OCI-LY1 (cell line): ENCODE results near the gene EFCC1.

ENCODE experiments used
- H2AFZ ChIP-seq: fragments of 200-600 bp; sonication (generic), shearing (Covaris generic); 2 replicates; pipeline ENCODE4 v1.6.0; 2014; ENCODE audit warnings: antibody characterized with exemption, mild to moderate bottlenecking, low read length
- H3F3A ChIP-seq: fragments of 200-600 bp; sonication (generic), shearing (Covaris generic); 2 replicates; pipeline ENCODE4 v1.6.0; 2014; ENCODE audit warnings: mild to moderate bottlenecking, antibody characterized with exemption, low read length, moderate library complexity; ENCODE audit not compliant: insufficient read depth
- H3K27ac ChIP-seq: fragments of 200-600 bp; sonication (generic); 2 replicates; pipeline ENCODE4 v1.5.1; 2014; ENCODE audit warnings: low read length, mixed run types, mild to moderate bottlenecking, low read depth; ENCODE audit not compliant: poor library complexity, severe bottlenecking
- H3K27me3 ChIP-seq: fragments of 200-600 bp; sonication (generic); 2 replicates; pipeline ENCODE4 v1.6.0; 2014; ENCODE audit warnings: antibody characterized with exemption, mild to moderate bottlenecking, low read length, moderate library complexity; ENCODE audit not compliant: insufficient read depth
- H3K36me3 ChIP-seq: fragments of 200-600 bp; sonication (generic); 2 replicates; pipeline ENCODE4 v1.6.1; 2014; ENCODE audit warnings: mild to moderate bottlenecking, antibody characterized with exemption, low read length, moderate library complexity, mixed read lengths; ENCODE audit not compliant: insufficient read depth
- H3K4me1 ChIP-seq: fragments of 200-600 bp; sonication (generic); 2 replicates; pipeline ENCODE4 v1.5.1; 2014; ENCODE audit warnings: mild to moderate bottlenecking, low read length, moderate library complexity; ENCODE audit not compliant: insufficient read depth, severe bottlenecking
- H3K4me2 ChIP-seq: fragments of 200-600 bp; sonication (generic), shearing (Covaris generic); 2 replicates; pipeline ENCODE4 v1.6.1; 2014; ENCODE audit warnings: low read length
- H3K4me3 ChIP-seq: fragments of 200-600 bp; sonication (generic); 2 replicates; pipeline ENCODE4 v1.5.1; 2014; ENCODE audit warnings: low read length, low read depth, mild to moderate bottlenecking, mixed read lengths; ENCODE audit not compliant: poor library complexity, severe bottlenecking
- H3K79me2 ChIP-seq: fragments of 200-600 bp; shearing (Covaris generic); 2 replicates; pipeline ENCODE4 v1.6.1; 2016; ENCODE audit warnings: mixed run types, low read length, mixed read lengths; ENCODE audit not compliant: insufficient read depth
- H3K9ac ChIP-seq: fragments of 200-600 bp; sonication (generic), shearing (Covaris generic); 2 replicates; pipeline ENCODE4 v1.6.1; 2014; ENCODE audit warnings: mild to moderate bottlenecking, low read length, mixed read lengths
- H3K9me2 ChIP-seq: fragments of 200-600 bp; sonication (generic), shearing (Covaris generic); 2 replicates; pipeline ENCODE4 v1.6.1; 2014; ENCODE audit warnings: low read depth, mild to moderate bottlenecking, low read length, mixed read lengths
- H3K9me3 ChIP-seq: fragments of 200-600 bp; shearing (Covaris generic); 2 replicates; pipeline ENCODE4 v1.6.1; 2014; ENCODE audit warnings: low read length, mixed read lengths
- H4K20me1 ChIP-seq: fragments of 200-600 bp; sonication (generic), shearing (Covaris generic); 2 replicates; pipeline ENCODE4 v1.6.0; 2016; ENCODE audit warnings: mild to moderate bottlenecking, low read length; ENCODE audit not compliant: insufficient read depth
- CTCF ChIP-seq: fragments of 200-600 bp; sonication (generic), shearing (Covaris generic); IDR thresholded peaks from 2 replicates; pipeline ENCODE4 v1.5.1; 2017; ENCODE audit warnings: mild to moderate bottlenecking, antibody characterized with exemption, low read length, moderate library complexity, mixed read lengths
- EZH2 ChIP-seq: fragments of 200-600 bp; sonication (generic), shearing (Covaris generic); IDR thresholded peaks from 2 replicates; pipeline ENCODE4 v1.8.0; 2017; ENCODE audit warnings: borderline replicate concordance, mixed run types, mild to moderate bottlenecking, antibody characterized with exemption, low read length, moderate library complexity, mixed read lengths

The EFCC1 gene

GRCh38 chr3:129010310-129010956, 9.3 kb downstream of the EFCC1 start:
- H3K4me2 ChIP-seq, result no peak overlapping the region

GRCh38 chr3:129013491-129013891, 12.4 kb downstream of the EFCC1 start:
- H3K4me2 ChIP-seq, result no peak overlapping the region
- no peak overlapping the region for H3K4me3 ChIP-seq
- no peaks in the 10 kb centered on the region for H3K36me3 ChIP-seq
- H3K9me2 ChIP-seq, result no peaks in the 10 kb centered on the region
- H3K27me3 ChIP-seq, result peaks cover 5% of the 10 kb centered on the region; the same call in 1 of the 2 replicates
- no peaks in the 10 kb centered on the region for H3K79me2 ChIP-seq
- TF ChIP-seq CTCF, result no peak
- TF ChIP-seq EZH2, result no peak
- H4K20me1 ChIP-seq, result no peaks in the 10 kb centered on the region
- H3K9me3 ChIP-seq, result no peaks in the 10 kb centered on the region
- no peak overlapping the region for H2AFZ ChIP-seq
- no peak overlapping the region for H3K27ac ChIP-seq
- no peaks in the 10 kb centered on the region for H3F3A ChIP-seq
- H3K9ac ChIP-seq, result no peak overlapping the region
- peaks cover 26% of the 10 kb centered on the region for H3K4me1 ChIP-seq

More at GRCh38 chr3:129010310-129010956, 9.3 kb downstream of the EFCC1 start:
- TF ChIP-seq EZH2 (no peak), CTCF (no peak)
- Histone ChIP-seq H3K9me3 (no peaks in the 10 kb centered on the region), H3K27ac (no peak overlapping the region), H3K79me2 (no peaks in the 10 kb centered on the region), H3K9me2 (no peaks in the 10 kb centered on the region), H3K36me3 (no peaks in the 10 kb centered on the region), H3K4me3 (no peak overlapping the region), H3K4me1 (peaks cover under 1% of the 10 kb centered on the region), H3F3A (no peaks in the 10 kb centered on the region), H4K20me1 (no peaks in the 10 kb centered on the region), H2AFZ (no peak overlapping the region), H3K27me3 (peaks cover 10% of the 10 kb centered on the region), H3K9ac (no peak overlapping the region)

GRCh38 chr3:129014148-129014547, 13.0 kb downstream of the EFCC1 start:
- TF ChIP-seq EZH2 (no peak), CTCF (no peak)
- peaks cover 5% of the 10 kb centered on the region; the same call in 1 of the 2 replicates for H3K27me3 ChIP-seq
- H3K9me2 ChIP-seq, result no peaks in the 10 kb centered on the region
- H3K9ac ChIP-seq, result no peak overlapping the region
- no peak overlapping the region for H3K4me2 ChIP-seq
- H3K27ac ChIP-seq, result no peak overlapping the region
- H4K20me1 ChIP-seq, result no peaks in the 10 kb centered on the region
- no peaks in the 10 kb centered on the region for H3K36me3 ChIP-seq
- H3K79me2 ChIP-seq, result no peaks in the 10 kb centered on the region
- H3K4me3 ChIP-seq, result no peak overlapping the region
- no peaks in the 10 kb centered on the region for H3F3A ChIP-seq
- peaks cover 26% of the 10 kb centered on the region for H3K4me1 ChIP-seq
- H3K9me3 ChIP-seq, result no peaks in the 10 kb centered on the region
- no peak overlapping the region for H2AFZ ChIP-seq
